K562 (cell line): ENCODE measurements around the gene SHLD1.

Source experiments
- NUFIP1 ChIP-seq: fragments of 450-650 bp; IDR thresholded peaks from 2 replicates; pipeline ENCODE4 v1.6.1; 2018; ENCODE audit not compliant: partially characterized antibody
- POLR2A ChIP-seq: fragments of 450-650 bp; conservative IDR thresholded peaks from 2 replicates; pipeline ENCODE4 v1.6.1; 2016
- POLR2AphosphoS5 ChIP-seq: IDR thresholded peaks from 2 replicates; pipeline ENCODE4 v1.6.1; 2011; ENCODE audit warnings: mild to moderate bottlenecking, low read depth, low read length, moderate library complexity; ENCODE audit not compliant: control insufficient read depth, insufficient read depth
- TF ChIP-seq, protein P1 (sequence below), 3 experiments: IDR thresholded peaks in 2 of 3; conservative IDR thresholded peaks in 1 of 3; 2 replicates each; pipeline ENCODE4 v1.5.1; 2011 to 2012; ENCODE audit warnings: low read length in 3 of 3, mild to moderate bottlenecking in 3 of 3, control low read depth in 2 of 3, improper control_type of control experiment in 1 of 3, inconsistent platforms in 1 of 3, low read depth in 1 of 3, mixed read lengths in 1 of 3, moderate library complexity in 1 of 3; ENCODE audit not compliant: insufficient read depth in 2 of 3
- TF ChIP-seq, protein P2 (sequence below): sonication (generic); formaldehyde crosslinking; IDR thresholded peaks from 2 replicates; pipeline ENCODE4 v1.8.1; 2023; ENCODE audit warnings: mild to moderate bottlenecking, missing genetic modification reagents
- TF ChIP-seq, protein P3 (sequence below): sonication (generic); formaldehyde crosslinking; IDR thresholded peaks from 2 replicates; pipeline ENCODE4 v1.8.0; 2022; ENCODE audit warnings: missing genetic modification reagents, mild to moderate bottlenecking, borderline replicate concordance

DNA sequence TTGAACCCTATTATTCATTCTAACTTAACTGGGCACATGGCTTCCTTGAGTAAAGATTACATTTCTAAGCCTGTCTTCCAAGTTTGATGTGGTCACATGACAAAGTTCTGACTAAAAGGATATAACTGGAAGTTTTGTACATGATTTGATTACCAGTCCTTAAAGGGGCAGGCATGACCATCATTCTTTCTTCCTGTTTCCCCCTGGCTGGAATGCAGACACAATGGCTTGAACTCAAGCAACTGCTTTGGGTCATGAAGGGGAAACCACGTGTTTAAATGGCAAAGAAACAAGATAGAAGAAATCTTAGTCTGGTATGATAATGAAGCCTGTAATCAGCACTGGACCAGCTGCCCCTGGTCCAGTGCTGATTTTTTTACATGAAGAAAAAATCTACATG lies 15.6 kb upstream of the SHLD1 start:
- TF ChIP-seq POLR2A (no peak), NUFIP1 (no peak), POLR2AphosphoS5 (no peak)
- TF ChIP-seq, protein P1, sequence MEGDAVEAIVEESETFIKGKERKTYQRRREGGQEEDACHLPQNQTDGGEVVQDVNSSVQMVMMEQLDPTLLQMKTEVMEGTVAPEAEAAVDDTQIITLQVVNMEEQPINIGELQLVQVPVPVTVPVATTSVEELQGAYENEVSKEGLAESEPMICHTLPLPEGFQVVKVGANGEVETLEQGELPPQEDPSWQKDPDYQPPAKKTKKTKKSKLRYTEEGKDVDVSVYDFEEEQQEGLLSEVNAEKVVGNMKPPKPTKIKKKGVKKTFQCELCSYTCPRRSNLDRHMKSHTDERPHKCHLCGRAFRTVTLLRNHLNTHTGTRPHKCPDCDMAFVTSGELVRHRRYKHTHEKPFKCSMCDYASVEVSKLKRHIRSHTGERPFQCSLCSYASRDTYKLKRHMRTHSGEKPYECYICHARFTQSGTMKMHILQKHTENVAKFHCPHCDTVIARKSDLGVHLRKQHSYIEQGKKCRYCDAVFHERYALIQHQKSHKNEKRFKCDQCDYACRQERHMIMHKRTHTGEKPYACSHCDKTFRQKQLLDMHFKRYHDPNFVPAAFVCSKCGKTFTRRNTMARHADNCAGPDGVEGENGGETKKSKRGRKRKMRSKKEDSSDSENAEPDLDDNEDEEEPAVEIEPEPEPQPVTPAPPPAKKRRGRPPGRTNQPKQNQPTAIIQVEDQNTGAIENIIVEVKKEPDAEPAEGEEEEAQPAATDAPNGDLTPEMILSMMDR (IDR thresholded peaks at IDR 0.05 in 2 of 3, conservative IDR thresholded peaks at IDR 0.05 in 1 of 3; ENCODE audit: insufficient read depth in 2 of 3, low read depth in 1 of 3, low read length in 3 of 3): no peak
- TF ChIP-seq, protein P2, sequence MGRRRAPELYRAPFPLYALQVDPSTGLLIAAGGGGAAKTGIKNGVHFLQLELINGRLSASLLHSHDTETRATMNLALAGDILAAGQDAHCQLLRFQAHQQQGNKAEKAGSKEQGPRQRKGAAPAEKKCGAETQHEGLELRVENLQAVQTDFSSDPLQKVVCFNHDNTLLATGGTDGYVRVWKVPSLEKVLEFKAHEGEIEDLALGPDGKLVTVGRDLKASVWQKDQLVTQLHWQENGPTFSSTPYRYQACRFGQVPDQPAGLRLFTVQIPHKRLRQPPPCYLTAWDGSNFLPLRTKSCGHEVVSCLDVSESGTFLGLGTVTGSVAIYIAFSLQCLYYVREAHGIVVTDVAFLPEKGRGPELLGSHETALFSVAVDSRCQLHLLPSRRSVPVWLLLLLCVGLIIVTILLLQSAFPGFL (CRISPR knock-in tag): no peak
- TF ChIP-seq, protein P3, sequence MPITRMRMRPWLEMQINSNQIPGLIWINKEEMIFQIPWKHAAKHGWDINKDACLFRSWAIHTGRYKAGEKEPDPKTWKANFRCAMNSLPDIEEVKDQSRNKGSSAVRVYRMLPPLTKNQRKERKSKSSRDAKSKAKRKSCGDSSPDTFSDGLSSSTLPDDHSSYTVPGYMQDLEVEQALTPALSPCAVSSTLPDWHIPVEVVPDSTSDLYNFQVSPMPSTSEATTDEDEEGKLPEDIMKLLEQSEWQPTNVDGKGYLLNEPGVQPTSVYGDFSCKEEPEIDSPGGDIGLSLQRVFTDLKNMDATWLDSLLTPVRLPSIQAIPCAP (CRISPR knock-in tag): no peak
